Suprapubic skin (tissue), 4 donors: Measurements from ENCODE around the gene CSTPP1.

ENCODE experiments used
- EP300 ChIP-seq: sonication (generic); formaldehyde crosslinking; IDR thresholded peaks from one replicate; pipeline ENCODE4 v1.6.1; 2017; ENCODE audit warnings: antibody characterized with exemption
- POLR2AphosphoS5 ChIP-seq, 3 donors: sonication (generic); formaldehyde crosslinking; IDR thresholded peaks; one replicate each; pipeline ENCODE4 v1.6.1; 2017; ENCODE audit warnings: antibody characterized with exemption in 3 of 3
- TF ChIP-seq, protein P1 (sequence below), 2 donors: fragments of 200-600 bp in 1 of 2; fragments of 450-650 bp in 1 of 2; sonication (generic) in 1 of 2; IDR thresholded peaks; one replicate each; pipeline ENCODE4 v1.5.1; 2016 to 2019; ENCODE audit warnings: antibody characterized with exemption in 2 of 2, mild to moderate bottlenecking in 1 of 2, moderate library complexity in 1 of 2

DNA sequence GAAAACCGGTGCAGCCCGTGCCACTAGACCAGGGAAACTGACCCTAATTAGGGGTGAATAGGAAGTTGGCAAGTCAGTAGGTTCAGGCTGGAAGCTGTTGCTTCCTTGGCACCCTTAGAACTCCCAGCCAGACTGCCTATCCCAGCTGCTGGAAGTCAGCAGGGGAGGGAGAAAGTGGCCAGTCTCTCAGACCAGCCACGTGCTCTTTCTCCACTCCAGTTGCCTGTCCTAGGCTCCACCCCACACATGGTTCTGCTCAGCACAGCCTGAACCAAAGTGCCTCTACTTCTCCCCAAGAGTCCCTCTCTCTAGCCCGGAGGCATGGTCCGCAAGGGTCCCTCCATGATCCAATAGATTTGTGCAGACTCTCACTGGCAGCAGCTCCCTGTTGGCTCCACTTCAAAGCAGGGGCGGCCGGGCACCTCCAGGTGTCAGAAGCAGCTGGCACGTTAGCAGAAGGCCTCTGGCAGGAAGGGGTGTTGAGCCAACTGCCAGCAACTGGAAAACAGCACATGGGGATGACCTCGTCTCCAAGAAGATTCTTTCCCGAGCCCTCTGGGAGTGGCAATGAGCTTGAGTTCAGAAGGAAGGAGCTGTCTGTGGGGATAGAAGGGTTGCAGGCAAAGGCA lies 212.5 kb downstream of the CSTPP1 start:
- TF ChIP-seq EP300 (no peak), POLR2AphosphoS5 (IDR thresholded peaks at IDR 0.05) (no peak)
- TF ChIP-seq, protein P1, sequence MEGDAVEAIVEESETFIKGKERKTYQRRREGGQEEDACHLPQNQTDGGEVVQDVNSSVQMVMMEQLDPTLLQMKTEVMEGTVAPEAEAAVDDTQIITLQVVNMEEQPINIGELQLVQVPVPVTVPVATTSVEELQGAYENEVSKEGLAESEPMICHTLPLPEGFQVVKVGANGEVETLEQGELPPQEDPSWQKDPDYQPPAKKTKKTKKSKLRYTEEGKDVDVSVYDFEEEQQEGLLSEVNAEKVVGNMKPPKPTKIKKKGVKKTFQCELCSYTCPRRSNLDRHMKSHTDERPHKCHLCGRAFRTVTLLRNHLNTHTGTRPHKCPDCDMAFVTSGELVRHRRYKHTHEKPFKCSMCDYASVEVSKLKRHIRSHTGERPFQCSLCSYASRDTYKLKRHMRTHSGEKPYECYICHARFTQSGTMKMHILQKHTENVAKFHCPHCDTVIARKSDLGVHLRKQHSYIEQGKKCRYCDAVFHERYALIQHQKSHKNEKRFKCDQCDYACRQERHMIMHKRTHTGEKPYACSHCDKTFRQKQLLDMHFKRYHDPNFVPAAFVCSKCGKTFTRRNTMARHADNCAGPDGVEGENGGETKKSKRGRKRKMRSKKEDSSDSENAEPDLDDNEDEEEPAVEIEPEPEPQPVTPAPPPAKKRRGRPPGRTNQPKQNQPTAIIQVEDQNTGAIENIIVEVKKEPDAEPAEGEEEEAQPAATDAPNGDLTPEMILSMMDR (IDR thresholded peaks at IDR 0.05): no peak
